HG03439 (cell line): ENCODE data around the gene OR4D2.

ENCODE experiments used
- ATAC-seq: cut with Tn5 transposase; IDR thresholded peaks from one replicate; pipeline ENCODE4 v1.9.1; 2021; ENCODE audit warnings: mild to moderate bottlenecking, moderate library complexity; ENCODE audit not compliant: unreplicated experiment

OR4D2 gene

GRCh38 chr17:58172369-58173071 lies 5.7 kb downstream of the OR4D2 start:
- ATAC-seq: no peak

GRCh38 chr17:58174871-58175270 lies 8.1 kb downstream of the OR4D2 start:
- no peak for ATAC-seq

- ATAC-seq: no peak
Observed at GRCh38 chr17:58176200-58176599, 9.4 kb downstream of the OR4D2 start.

- ATAC-seq: no peak
Observed at GRCh38 chr17:58181796-58182195, 15.0 kb downstream of the OR4D2 start.

- no peak for ATAC-seq
Observed at GRCh38 chr17:58183514-58183913, 16.7 kb downstream of the OR4D2 start.

- ATAC-seq: no peak
Observed at GRCh38 chr17:58184308-58184985, 17.7 kb downstream of the OR4D2 start.

- no peak for ATAC-seq
Observed at GRCh38 chr17:58184986-58185761, 18.4 kb downstream of the OR4D2 start.

- ATAC-seq: no peak
Observed at GRCh38 chr17:58186591-58186990, 19.8 kb downstream of the OR4D2 start.

- ATAC-seq: no peak
Observed at GRCh38 chr17:58187063-58187462, 20.3 kb downstream of the OR4D2 start.

GRCh38 chr17:58187675-58188074 lies 20.9 kb downstream of the OR4D2 start:
- no peak for ATAC-seq

GRCh38 chr17:58189436-58190146 lies 22.8 kb downstream of the OR4D2 start:
- no peak for ATAC-seq

- ATAC-seq: no peak
Observed at GRCh38 chr17:58191241-58191896, 24.6 kb downstream of the OR4D2 start.

GRCh38 chr17:58192612-58193011 lies 25.8 kb downstream of the OR4D2 start, which contains the start of gene EPX:
TSS of gene EPX (plus strand) at chr17:58192726. CDS start at chr17:58192847, 121 bp downstream.
- no peak for ATAC-seq

GRCh38 chr17:58193641-58194255 lies 27.0 kb downstream of the OR4D2 start:
- ATAC-seq: no peak

- no peak for ATAC-seq
Observed at GRCh38 chr17:58195518-58196123, 28.8 kb downstream of the OR4D2 start.

- no peak for ATAC-seq
Observed at GRCh38 chr17:58196610-58197009, 29.8 kb downstream of the OR4D2 start.

GRCh38 chr17:58200024-58200633 lies 33.3 kb downstream of the OR4D2 start:
- no peak for ATAC-seq

- ATAC-seq: no peak
Observed at GRCh38 chr17:58202859-58203258, 36.1 kb downstream of the OR4D2 start.

GRCh38 chr17:58204796-58205195 lies 38.0 kb downstream of the OR4D2 start:
- no peak for ATAC-seq
